NCI-H510A (cell line): ENCODE data around the gene ACAP3.
A peak's percentile ranks its signal among the peaks of the same experiment; 100 is the strongest.

Source experiments
- DNase-seq: peaks from one replicate; lab custom pipeline; 2025; lab: John Stamatoyannopoulos, UW

The ACAP3 gene

DNA sequence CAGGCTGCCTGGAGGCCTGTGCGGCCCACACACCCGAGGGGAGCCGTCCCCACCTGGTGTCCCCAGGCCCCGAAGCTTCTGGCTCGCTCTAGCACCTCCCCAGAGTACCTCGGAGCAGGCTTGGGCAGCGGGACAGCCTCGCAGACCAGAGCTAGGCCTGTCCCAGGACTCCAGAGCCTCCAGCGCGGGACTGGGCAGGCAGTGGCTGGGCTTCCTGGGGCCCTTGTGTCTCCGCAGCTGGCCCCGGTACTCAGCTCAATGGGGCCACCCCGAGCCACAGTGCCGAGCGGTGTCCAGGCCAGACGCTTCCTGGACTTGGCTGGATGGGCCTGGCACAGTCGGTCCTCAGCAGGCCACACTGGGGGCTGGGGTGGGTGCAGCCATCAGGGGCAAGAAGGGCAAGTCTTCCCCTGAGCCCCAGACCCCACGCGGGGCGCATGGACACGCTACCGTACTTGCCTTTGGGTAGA, 22.6 kb downstream of the ACAP3 start:
- DNase-seq: no peak

GRCh38 chr1:1284221-1285101, 23.3 kb downstream of the ACAP3 start:
- DNase-seq: no peak

DNA sequence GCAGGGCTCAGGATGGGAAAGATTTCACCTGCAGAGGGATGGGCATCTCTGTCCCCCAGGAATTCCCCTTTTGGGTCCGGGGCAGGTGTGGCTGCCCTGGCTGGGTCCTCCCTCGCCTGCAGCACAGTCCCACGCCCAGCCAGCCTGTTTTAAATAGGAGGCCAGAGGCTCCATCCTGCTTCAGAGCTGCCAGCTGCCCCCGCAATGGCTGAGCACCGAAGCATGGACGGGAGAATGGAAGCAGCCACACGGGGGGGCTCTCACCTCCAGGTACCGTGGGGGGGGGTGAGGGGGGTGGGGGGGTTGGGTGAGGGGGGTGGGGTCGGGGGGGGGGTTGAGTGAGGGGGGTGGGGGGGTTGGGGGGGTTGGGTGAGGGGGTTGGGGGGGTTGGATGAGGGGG, 23.9 kb downstream of the ACAP3 start:
- DNase-seq: no peak

GRCh38 chr1:1282998-1283397, 24.7 kb downstream of the ACAP3 start:
- no peak for DNase-seq

GRCh38 chr1:1281533-1282321, 26.0 kb downstream of the ACAP3 start:
- peak; percentile 56 for DNase-seq

GRCh38 chr1:1280782-1281481, 26.8 kb downstream of the ACAP3 start:
- DNase-seq: no peak

DNA sequence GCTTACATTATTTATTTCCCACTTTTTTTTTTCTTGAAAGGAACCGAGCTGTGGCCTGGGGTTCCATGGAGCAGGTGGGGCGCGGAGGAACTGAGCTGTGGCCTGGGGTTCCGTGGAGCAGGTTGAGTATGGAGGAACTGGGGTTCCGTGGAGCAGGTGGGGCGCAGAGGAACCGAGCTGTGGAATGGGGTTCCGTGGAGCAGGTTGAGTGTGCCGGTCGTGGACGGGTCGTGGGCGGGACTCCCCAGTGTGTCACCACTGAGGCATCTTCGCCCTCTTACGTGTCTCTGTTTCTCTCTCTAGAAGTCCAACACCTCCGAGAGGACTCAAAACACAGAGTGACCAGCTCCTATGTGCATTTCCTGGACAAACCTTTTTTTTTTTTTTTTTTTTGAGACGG, 28.7 kb downstream of the ACAP3 start:
- no peak for DNase-seq

DNA sequence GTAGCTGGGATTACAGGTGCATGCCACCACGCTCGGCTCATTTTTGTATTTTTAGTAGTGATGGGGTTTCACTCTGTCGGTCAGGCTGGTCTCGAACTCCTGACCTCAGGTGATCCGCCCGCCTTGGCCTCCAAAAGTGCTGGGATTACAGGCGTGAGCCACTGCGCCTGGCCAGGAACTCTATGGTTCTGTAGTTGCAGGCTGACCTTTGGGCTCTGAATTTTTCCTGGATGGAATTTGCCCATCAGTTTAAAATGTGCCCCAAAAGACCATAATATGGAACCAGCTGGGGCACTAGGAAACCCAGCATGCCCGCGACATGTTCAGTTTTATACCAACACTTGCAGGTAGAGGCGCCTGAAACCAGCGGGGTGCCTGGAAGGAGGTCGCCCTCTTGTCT, 29.1 kb downstream of the ACAP3 start:
- no peak for DNase-seq

DNA sequence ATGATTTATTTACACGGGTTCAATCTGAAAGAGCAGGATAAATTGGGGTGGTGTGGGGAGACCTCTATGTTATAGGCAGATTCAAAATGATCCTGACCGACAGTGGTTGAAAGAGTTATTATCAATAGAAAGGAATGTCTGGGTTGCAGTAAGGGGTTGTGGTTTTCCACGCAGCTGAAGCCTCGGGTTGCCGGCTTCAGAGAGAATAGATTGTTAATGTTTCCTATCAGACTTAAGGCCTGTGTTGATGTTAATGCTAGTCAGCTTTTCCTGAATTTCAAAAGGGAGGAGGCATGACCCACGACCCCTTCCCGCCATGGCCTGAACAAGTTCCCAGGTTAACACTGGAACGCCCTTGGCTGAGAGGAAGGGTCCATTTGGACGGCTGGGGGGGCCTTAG, 31.9 kb downstream of the ACAP3 start:
- DNase-seq: no peak

DNA sequence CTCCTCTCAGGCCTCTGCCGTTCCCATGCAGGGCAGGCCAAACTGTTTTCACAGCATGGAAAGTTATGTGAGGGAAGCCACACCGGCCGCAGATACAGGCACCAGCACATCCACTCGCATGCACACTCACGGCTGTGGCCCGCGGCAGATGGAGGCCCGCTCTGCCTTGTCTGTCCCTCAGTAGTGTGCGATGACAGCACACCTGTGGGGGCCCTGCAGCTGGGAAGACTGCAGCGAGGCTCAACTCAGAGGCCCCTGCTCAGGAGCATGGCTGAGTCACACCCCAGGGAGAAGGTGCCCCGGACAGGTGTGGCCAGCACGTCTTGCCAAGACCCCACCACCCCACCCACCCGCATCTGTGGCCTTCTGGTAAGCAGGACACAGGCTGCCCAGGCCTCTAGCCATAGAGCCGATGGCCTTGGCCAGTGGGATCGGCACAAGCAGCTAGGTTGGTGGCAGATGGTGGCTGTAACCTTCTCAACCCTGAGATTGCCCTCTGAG, 32.7 kb downstream of the ACAP3 start:
- DNase-seq: no peak

DNA sequence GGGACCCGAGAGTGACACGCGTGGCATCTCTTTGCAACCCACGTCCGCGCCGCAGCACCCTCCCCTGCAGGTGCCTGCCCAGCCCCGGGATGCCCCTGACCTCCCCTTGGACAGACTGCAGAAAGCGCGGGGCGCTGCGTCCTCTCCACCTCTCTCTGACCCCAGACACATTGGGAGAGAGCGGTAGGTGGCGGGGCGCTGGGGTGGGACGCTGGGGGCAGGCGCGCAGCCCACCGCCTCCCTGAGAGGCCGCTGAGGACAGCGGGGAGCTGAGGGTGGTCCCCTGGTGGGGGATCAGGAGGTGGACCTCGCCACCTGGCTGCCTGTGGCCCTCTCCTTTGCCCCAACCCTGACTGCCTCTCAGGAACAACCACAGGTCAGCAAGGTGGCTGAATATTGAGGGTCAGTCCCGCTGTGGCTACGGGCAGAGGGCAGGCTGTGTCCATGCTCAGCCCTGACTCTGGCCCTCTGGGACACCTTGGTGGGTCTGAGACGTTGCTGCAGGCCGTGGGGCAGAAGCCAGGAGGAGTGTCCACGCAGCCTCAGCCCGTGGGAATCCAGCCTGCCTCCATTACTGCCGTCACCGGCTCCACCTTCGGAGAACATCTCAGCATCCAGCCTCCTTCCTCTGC, 33.3 kb downstream of the ACAP3 start:
- DNase-seq: no peak

- peak; percentile 99 for DNase-seq
These were observed 34.0 kb downstream of the ACAP3 start, which contains the start of gene UBE2J2 for GRCh38 chr1:1273512-1274298. Gene UBE2J2, minus strand, starts transcription at chr1:1273854. Its CDS starts 5,862 bp downstream, at chr1:1267992.

DNA sequence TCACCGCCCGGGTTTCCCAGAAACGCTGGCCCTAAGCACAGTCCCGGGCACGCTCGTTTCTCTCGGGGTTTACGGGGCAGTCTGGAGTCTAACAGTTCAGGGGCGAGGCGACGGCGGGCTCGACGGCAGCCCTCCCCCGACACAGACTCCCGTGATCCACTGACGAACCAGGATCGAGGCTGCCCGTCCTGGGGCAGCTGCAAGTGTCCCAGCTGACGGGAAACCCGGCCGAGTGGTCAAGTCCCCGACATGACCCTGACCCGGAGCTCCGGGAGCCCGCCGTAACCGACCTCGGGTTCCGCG, 34.6 kb downstream of the ACAP3 start:
- DNase-seq: no peak

- peak; percentile 96 for DNase-seq
These were observed 35.2 kb downstream of the ACAP3 start for GRCh38 chr1:1272341-1273208.

DNA sequence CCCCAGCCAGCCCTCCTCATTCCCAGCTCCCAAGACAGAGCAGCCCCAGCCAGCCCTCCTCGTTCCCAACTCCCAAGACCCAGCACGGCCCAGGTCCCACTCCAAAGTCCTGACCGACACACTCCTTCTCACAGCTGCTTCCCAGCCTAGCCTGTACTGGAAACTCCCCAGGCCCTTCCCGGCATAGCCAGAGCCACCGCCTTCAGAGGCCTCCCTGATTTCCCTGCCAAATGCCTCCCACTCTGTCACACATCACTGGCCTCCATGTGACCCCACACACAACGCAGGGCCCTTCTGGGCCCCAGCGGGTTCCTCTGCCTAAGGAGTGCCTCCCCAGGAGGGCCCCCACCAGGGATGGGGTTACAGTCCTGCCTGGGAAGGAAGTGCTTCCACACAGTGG, 36.9 kb downstream of the ACAP3 start:
- no peak for DNase-seq

- DNase-seq: no peak
These were observed 39.4 kb downstream of the ACAP3 start for GRCh38 chr1:1268284-1268682.

DNA sequence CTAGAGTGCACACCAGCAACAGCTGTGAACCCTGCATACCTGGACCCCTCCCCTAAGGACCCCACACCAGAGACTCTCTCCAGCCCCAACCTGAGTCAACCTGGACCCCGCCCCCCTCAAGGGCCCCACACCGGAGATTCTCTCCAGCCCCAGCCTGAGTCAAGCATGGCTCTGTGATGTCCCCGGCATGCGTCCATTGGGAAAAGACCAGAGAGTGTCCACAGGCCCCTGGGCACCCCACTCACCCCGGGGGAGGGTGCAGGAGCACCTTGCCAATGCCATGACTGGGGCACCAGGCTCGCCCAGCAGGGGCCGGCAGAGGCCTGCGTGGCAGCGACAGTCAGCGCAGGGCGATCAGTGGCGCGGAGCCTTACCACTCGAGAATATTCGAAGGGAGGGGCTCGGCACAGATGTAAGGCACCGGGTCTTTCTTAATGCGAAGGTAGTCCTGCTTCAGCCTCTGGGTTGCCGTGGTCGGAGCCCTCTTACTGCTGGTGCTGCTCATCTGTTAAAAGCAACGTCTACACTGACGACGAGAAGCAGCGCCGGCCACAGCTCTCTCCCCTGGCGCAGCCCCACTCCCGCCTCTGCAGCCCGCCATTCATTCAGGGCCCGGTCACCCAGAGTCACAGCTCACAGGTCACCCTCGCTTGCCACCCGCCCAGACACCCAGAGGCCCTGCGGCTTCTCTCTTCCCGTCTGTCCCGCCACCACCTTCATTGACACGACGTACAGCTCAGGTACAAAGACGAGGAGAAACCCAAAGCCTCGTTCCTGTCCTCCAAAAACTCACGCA, 40.0 kb downstream of the ACAP3 start:
- no peak for DNase-seq

DNA sequence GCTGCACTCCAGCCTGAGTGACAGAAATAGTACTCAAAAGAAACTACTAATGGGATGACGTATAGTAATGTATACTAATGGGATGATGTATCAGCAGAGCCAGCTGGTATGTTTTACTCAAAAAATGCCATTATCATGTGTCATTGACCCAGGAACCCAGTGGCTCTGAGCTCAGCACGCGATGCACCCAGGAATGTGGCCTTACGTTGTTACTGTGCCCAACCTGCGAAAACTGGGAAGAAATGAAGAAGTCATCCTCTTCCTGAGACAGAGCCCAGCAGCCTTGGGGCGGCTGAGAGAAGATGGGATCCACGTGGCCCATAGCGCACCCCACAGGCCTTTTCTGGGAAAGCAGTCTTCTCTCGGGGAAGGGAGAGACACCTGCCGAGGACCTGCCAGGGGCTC, 42.9 kb downstream of the ACAP3 start:
- DNase-seq: no peak

DNA sequence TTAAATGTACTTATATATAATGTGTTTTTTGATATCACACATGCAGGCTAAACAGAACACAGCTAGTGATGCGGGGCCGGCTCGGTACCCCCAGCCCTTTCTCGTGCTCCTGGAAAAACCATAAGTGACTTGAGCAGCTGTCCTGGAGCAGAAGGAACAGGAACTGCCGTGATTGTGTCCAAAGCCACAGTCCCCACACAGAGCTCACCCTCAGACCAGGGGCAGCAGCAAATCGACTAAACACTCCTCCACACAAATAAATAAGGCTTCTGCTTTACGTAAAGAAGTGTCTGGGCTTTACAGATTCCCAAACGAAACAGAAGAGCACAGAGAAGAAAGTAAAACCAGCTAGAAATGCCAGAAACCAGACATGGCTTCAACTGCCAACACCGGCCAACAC, 43.7 kb downstream of the ACAP3 start:
- DNase-seq: no peak
